Stimulated activated CD4-positive, alpha-beta T cell treated with anti-CD3 and anti-CD28 coated beads, Interleukin-2, amount 100 ng/mL, for 24 hours (primary cell): ENCODE data around the gene GLYR1.
"Not testable (repeated sequence)": the region's sequence is repeated elsewhere in the genome, so short reads cannot be mapped to it uniquely, and the experiment has no call there.

ENCODE experiments used
- DNase-seq, 2 donors: peaks; one replicate each; pipeline ENCODE4 v3.0.0-alpha.2; 2020

The GLYR1 gene

GRCh38 chr16:4785758-4786433 lies 61.2 kb downstream of the GLYR1 start:
- DNase-seq = no peak

GRCh38 chr16:4784444-4784987 lies 62.6 kb downstream of the GLYR1 start:
- DNase-seq = not testable (repeated sequence)

GRCh38 chr16:4783951-4784336 lies 63.1 kb downstream of the GLYR1 start:
- no peak for DNase-seq

- no peak for DNase-seq
These were observed 63.7 kb downstream of the GLYR1 start for GRCh38 chr16:4783251-4783950.

DNA sequence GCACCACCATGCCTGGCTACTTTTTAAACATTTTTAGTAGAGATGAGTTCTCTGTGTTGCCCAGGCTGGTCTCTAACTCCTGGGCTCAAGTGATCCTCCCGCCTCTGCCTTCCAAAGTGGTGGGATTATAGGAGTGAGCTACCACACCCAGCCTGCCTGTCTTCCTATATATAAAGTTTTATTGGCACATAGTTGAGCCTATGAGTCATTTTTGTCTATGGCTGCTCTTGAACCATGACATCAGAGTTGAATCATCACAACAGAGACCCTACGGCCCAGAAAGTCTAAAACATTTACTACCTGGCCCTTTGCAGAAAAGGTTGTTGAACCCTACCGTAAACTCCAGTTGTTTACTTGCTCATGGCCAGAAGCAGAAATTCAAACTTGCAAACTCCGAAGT lies 66.9 kb downstream of the GLYR1 start:
- DNase-seq = no peak

GRCh38 chr16:4778050-4778392 lies 69.1 kb downstream of the GLYR1 start:
- no peak for DNase-seq

DNA sequence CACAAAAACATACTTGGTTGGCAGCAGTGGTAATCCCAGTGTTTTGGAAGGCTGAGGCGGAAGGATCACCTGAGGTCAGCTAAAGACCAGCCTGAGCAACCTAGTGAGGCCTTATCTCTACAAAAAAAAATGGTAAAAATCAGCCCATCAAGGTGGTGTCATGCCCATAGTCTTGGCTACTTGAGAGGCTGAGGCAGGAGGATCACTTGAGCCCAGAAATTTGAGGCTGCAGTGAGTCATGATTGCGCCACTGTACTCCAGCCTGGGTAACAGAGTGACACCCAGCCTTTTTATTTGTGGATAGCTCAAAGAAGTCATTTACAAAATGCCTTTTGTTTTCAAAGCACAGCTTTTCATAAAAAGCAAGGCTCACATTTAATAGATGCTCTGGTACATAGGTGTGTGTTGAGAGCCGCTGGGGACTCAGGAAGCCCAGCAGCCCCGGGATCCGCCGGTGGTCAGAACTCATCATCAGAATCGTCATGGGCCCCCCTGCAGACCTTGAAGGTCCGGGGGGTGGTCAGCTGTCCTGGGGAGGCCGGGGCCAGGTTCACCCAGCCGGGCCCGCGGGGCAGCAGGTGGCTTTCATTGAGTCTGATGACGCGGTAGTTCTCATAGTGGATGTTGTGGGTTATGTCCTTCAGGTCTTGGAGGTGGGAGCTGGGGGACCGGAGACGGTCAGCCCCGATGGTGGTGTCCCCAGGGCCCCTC lies 69.6 kb downstream of the GLYR1 start:
- DNase-seq = no peak

- no peak for DNase-seq
These were observed 70.9 kb downstream of the GLYR1 start for GRCh38 chr16:4776141-4776705.

DNA sequence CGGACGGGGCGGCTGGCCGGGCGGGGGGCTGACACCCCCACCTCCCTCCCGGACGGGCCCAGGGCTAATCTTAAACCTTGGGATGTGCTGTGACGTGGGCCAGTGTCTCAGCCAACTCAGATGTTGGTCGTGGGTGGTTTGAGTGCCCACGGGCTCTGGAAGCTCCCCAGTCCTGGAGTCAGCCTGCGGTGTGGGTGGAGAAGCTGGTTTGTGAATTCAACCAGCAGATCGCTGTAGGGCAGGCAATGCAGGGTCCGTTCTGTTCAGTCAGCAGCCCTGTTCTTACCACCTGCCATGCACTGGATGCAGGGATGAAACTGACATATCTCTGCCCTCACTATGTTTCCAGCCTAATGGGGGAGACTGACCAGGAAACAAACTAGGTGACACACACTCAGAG lies 72.1 kb downstream of the GLYR1 start:
- DNase-seq = no peak

DNA sequence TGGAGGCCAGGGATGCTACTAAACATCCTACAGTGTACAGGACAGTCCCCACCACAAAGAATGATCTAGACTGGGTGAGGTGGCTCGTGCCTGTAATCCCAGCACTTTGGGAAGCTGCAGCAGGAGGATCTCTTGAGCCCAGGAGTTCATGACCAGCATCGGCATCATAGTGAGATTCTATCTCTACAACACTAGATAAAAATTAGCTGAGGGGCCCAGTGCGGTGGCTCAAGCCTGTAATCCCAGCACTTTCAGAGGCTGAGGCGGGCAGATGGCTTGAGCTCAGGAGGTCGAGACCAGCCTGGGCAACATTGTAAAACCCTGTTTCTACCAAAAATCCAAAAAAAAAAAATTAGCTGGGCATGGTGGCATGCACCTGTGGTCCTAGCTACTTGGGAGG lies 74.7 kb downstream of the GLYR1 start:
- DNase-seq = no peak

DNA sequence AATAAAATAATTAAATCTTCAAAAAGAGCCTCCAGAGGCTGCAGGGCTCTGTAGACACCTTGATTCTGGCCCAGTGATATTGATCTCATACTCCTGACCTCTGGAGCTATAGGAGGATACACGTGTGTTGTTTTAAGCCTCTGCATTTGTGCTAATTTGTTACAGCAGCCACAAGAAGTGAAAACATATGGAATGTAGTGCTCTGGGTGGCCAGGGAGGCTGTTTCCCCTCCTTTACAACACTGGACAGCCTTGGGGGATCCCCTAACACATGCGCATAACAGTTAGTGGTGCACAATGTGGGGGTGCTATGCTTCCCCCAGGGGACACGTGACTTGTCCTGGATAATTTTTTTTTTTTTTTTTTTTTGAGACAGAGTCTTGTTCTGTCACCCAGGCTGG lies 75.4 kb downstream of the GLYR1 start:
- no peak for DNase-seq

- no peak for DNase-seq
These were observed 77.8 kb downstream of the GLYR1 start for GRCh38 chr16:4769306-4769638.

DNA sequence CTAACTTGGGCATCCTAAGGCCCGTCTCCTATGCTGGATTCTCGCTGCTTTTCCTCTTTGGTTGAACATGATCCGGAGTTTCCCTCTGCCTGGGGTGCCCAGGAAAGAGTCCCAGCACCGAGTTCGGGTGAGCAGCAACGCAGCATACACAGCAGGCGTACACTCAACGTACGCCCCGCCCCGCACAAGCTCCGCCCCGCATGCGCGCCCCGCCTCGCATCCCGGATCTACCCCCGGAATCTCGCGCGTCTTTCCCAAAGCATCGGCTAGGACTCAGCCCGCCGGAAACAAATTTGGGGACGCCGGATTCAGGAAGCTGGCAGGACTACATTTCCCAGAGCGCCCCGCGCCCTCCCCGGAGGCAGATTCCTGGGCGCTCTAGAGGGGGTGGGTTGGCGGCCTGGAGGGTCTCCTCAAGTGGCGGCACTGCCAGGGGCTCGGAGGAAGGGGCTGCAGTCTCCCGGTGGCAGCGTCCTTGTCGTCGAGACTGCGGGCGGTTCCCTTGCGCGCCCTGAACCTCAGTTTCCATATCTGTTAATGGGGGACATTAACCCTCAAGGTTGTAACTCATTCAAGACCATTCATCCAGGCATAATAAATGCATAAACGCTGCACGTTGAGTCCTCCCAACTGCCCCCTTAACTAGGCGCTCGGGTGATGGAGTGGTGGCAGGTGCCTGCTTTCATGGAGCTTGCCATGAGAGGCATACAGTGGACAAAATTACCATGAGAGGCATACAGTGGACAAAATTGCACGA lies 78.4 kb downstream of the GLYR1 start:
- DNase-seq = peak; percentile 90 to 96

DNA sequence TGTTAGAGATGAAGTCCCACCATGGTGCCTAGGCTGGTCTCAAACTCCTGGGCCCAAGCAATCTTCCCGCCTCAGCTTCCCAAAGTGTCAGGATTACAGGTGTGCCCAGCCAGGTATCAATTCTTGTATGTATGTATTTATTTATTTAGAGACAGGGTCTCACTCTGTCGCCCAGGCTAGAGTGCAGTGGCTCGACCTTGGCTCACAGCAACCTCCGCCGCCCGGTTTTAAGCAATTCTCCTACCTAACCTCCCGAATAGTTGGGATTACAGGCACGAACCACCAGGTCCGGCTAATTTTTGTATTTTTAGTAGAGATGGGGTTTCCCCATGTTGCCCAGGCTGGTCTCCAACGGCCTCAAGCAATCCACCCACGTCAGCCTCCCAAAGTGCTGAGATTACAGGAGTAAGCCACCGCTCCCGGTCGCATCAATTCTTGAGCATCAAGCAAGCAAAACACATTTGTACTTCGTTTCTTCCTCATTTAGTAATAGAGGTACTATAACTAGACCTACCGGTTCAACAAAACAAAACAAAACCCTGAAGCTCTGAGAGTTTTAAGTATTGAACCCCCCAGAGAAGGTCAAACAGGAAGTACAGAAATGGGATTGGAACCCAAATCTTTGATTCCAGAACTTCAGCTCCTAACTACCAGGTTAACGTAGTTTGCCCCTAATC lies 79.1 kb downstream of the GLYR1 start:
- peak in 1 of 2 donors; percentile 24 for DNase-seq

- DNase-seq = peak; percentile 98 to 99
These were observed 80.0 kb downstream of the GLYR1 start, which contains the start of gene ZNF500 for GRCh38 chr16:4766875-4767628. TSS of gene ZNF500 (minus strand) at chr16:4767162. CDS start at chr16:4765978, 1,184 bp downstream.

- no peak for DNase-seq
These were observed 81.3 kb downstream of the GLYR1 start for GRCh38 chr16:4765511-4766474.

DNA sequence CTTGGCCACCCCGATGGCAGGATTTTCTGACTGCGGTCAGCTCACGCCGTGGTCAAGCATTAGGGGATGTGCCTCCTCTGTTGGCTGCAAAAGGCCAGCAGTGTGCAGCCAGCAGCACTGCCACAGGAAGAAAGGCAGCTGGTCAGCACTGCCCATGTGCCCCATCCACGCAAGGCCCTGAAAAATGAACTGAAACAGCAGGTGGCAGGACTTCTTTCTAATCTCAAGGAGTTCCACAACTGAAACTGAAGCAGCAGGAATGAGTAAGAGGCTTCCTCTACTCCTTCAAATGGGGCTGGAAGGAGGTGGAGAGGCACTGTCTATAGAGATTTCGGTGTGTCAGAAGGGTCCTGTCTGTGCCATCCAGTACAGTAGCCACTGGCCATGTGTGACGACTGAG lies 83.3 kb downstream of the GLYR1 start:
- DNase-seq = no peak

- no peak for DNase-seq
These were observed 84.9 kb downstream of the GLYR1 start for GRCh38 chr16:4762205-4762604.

- DNase-seq = no peak
These were observed 86.7 kb downstream of the GLYR1 start for GRCh38 chr16:4760221-4760910.

DNA sequence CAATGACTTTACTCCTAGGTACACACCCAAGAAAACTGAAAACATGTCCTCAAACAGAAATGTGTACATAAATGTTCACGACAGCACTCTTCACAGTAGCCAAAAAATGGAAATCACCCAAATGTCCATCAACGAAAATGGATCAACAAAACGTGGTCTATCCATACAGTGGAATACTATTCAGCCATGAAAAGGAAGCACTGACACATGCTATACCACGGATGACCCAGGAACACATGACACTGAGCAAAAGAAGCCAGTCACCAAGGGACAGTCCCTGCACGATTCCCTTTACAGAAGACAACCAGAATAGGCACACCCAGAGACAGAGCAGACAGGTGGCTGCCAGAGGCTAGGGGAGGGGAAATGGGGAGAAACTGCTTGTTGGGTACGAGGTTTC lies 91.4 kb downstream of the GLYR1 start:
- no peak for DNase-seq
